ENCODE data around the gene SPDYA. TPM values are rescaled to one million over a fixed set of nuclear protein-coding genes. Genes with fewer than 3 reads are reported as not detected.
"Not testable (repeated sequence)": the region's sequence is repeated elsewhere in the genome, so short reads cannot be mapped to it uniquely, and the experiment has no call there.

The SPDYA gene
- total RNA-seq: 0.13 TPM

DNA sequence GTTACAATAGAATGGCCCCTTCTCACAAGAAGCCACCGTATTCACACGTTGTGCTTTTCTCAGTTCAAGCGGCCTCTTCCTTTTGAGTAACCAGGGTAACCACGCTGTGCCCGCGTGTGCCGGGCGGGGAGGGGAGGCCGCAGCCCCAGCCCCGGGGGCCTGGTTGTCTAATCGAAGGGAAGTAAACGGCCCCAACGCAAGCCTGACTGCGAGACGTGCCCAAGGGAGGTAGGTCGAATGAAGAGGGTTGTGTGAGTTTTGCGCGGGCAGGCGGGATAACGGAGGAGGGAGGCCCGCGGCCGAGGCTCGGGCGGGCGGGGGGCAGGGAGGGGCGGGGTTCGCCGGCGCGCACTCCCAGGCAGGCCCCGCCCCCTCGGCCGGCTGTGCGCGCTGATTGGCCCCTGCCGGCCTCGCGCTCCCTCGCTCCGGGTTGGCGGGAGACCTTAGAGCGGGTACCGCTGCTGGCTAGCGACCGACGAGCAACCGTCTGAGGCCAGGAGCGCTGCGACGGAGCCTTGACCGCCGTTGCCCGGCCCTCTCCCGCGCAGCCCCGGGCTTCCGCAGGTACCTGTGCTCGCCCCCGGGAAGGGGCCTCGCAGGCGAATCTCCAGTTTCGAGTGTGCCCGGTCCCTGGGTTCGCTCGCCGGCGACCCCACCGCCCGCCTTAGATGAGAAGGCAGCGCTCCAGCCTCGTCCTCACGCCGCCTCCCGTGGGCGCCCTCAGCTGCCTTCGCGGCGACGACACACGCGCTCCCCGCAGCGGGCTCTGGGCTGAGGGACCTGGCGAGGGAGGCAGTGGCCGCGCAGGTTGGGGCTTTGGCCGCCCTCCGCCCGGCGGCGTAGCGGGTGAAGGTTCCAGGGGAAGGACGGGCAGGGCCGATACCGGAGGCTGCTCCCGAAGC, at the start of gene SPDYA:
Gene SPDYA (plus strand): TSS at position 451 of the 902 bp plus-strand sequence. CDS start 5,181 bp downstream, outside the sequence.
- DNase-seq (ENCODE audit: low spot score) (peak; percentile 58), ATAC-seq (peak; percentile 87)

GRCh38 chr2:28761420-28761819, 49.2 kb upstream of the SPDYA start:
- ATAC-seq (no peak), DNase-seq (ENCODE audit: low spot score) (no peak)

GRCh38 chr2:28764909-28765711, 45.5 kb upstream of the SPDYA start:
- ATAC-seq (no peak), DNase-seq (ENCODE audit: low spot score) (no peak)

DNA sequence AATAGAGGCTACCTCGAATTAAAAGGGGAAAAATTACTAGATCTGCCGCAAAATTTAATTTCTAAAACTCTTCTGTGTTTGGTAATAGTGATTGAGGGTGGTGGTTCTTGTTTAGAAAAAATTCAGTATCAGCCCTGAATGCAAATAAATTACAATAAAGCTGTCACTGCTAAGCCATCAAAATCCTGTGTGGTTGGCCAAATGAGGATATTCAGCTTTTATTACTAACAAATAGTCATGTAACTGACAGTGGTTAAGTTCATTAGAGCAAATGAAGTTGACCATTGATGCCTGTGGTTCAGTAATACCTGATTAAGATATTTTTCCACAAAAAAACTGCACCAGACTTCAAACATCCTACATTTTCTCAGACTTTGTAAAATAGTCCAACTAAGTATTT, 44.6 kb upstream of the SPDYA start:
- DNase-seq (ENCODE audit: low spot score) (no peak), ATAC-seq (no peak)

DNA sequence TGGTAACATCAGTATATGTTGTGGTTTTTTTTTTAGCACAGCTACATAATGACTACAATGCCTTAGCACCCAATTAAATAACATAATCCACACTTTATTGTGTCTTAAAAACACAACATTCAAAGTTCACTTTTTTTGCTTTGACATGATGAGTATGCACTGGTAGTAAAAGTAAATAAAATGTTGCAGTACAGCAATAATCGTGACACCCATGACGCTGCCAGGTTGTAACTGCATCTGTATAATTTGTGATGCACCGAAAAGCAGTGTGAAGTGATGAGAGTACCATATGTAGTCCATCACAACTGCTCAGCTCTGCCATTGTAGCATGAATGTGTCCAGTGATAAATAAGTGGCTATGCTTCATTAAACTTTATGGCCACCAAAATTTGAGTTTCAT, 43.3 kb upstream of the SPDYA start:
- ATAC-seq (no peak), DNase-seq (ENCODE audit: low spot score) (no peak)

- ATAC-seq (no peak), DNase-seq (ENCODE audit: low spot score) (no peak)
Observed at GRCh38 chr2:28768422-28768821, 42.2 kb upstream of the SPDYA start.

GRCh38 chr2:28768952-28769351, 41.7 kb upstream of the SPDYA start:
- DNase-seq (ENCODE audit: low spot score): no peak

GRCh38 chr2:28772351-28772750, 38.3 kb upstream of the SPDYA start:
- no peak for ATAC-seq

More at GRCh38 chr2:28768952-28769351, 41.7 kb upstream of the SPDYA start:
- ATAC-seq: no peak

GRCh38 chr2:28776471-28776870, 34.2 kb upstream of the SPDYA start:
- ATAC-seq (no peak), DNase-seq (ENCODE audit: low spot score) (no peak)

More at GRCh38 chr2:28772351-28772750, 38.3 kb upstream of the SPDYA start:
- DNase-seq (ENCODE audit: low spot score): no peak

DNA sequence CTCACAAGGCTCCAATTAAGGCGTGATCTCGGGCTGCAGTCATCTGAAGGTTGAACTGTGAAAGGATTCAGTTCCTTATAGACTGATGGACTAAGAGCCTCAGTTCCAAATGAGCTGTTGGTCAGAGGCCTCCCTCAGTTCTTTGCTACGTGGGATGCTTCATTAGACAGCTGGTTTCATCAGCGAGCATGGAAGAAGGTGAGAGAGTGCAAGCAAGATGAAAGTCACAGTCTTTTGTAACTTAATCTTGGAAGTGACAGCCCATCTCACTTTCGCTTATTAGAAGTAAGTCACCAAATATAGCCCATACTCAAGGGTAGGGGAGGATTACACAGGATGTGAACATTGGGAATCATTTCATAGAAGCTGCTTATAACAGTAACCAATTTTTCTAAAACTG, 32.2 kb upstream of the SPDYA start:
- DNase-seq (ENCODE audit: low spot score) (no peak), ATAC-seq (no peak)

DNA sequence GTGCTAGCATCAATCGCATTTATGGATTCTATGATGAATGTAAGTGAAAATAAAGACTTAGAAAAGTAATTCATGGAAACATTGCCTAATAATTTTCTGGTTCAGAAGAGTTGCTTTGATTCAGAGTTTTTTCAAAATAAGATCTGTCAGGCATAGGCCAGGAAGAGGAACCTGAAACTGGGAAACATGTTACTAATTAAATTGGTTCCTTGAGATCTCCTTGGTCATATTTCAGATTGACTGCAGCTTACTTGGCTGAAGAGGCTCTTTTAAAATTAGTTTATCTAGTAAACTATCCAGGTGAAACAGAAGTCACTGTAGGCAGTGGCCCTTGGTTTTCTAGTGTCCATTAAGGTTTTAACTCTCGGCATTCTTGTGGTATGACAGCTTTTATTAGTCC, 31.6 kb upstream of the SPDYA start:
- ATAC-seq: no peak
- DNase-seq (ENCODE audit: low spot score): no peak

- DNase-seq (ENCODE audit: low spot score): no peak
- no peak for ATAC-seq
Observed at GRCh38 chr2:28780496-28780895, 30.1 kb upstream of the SPDYA start.

DNA sequence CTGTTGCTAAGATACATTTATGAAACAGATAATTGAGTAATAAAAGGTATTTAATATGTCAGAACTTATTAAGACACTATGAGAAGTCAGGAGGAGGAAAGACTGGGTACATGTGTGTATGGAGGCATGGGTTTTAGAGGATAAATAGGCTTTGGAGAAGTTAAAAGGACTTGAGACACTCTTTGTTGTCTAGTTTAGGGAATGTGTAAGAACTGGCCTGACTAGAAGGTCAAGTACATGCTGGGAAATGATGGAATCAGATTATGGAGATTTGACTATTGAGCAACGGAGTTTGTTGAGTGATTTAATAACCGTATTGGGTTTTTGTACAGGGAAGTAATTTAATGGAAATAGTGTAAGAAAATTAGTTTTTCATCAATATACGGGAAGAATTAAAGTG, 28.2 kb upstream of the SPDYA start:
- no peak for ATAC-seq
- no peak for DNase-seq (ENCODE audit: low spot score)

DNA sequence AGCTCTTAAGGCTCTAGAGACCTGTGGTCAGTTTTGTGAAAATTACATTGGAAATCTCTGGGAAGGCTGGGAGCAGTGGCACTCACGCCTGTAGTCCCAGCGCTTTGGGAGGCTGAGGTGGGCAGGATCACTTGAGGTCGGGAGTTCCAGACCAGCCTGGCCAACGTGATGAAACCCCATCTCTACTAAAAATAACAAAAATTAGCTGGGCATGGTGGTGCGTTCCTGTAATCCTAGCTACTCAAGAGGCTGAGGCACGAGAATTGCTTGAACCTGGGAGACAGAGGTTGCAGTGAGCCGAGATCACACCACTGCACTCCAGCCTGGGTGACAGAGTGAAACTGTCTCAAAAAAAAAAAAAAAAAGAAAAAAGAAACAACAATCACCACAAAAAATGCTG, 26.1 kb upstream of the SPDYA start:
- not testable (repeated sequence) for ATAC-seq; DNase-seq (ENCODE audit: low spot score)

DNA sequence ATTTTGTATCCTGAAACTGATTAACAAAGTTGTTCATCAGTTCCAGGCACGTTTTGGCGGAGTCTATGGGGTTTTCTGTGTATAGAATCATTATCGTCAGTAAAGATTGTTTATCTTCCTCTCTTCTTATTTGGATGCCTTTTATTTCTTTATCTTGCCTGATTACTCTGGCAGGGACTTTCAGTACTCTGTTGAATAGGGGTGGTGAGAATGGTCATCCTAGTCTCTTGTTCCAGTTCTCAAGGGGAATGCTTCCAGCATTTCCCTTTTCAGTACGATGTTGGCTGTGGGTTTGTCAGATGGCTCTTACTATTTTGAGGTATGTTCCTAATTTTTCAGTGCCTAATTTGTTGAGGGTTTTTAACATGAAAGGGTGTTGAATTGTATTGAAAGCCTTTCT, 14.0 kb upstream of the SPDYA start:
- no peak for DNase-seq (ENCODE audit: low spot score)
- ATAC-seq: no peak

- ATAC-seq (no peak), DNase-seq (ENCODE audit: low spot score) (no peak)
Observed at GRCh38 chr2:28801726-28802125, 8.9 kb upstream of the SPDYA start.

DNA sequence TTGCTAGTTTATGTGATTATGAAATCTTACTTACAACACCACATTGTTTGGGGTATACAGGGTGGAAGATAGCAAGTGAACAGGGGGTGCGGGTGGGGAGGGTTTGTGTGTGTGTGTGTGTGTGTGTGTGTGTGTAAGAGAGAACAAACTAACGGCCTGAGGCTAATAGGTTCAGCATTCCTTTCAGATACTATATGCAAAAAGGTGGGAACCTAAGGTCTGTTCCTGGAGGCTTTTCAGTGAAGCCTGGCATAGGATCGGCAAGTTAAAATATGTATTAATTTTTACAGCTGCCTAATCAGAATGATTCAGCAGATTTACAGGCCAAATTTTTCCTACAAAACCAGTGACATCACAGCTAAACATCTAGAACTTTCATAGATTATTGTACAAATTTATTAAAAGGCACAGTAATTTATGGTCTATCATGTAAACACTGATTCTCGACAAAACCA, 7.6 kb upstream of the SPDYA start:
- ATAC-seq: no peak
- no peak for DNase-seq (ENCODE audit: low spot score)

GRCh38 chr2:28809927-28810326, 707 bp upstream of the SPDYA start:
- ATAC-seq (peak; percentile 16), DNase-seq (ENCODE audit: low spot score) (no peak)

DNA sequence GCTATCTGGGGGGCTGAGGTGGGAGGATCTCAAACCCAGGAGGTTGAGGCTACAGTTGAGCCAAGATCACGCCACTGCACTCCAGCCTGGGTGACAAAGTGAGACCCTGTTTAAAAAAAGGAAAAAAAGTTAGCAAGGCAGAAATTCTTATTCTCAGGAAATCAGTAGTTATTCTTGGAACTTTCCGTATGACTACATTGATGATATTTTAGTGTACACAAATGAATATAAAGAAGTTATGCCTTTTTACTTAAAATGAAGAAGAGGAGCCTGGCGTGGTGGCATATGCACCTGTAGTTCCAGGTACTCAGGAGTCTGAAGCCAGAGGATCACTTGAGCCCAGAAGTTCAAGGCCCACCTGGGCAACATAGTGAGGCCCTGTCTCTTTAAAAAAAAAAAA, 7.4 kb downstream of the SPDYA start:
- no peak for DNase-seq (ENCODE audit: low spot score)
- ATAC-seq: no peak

GRCh38 chr2:28821295-28821958, 10.8 kb downstream of the SPDYA start:
- DNase-seq (ENCODE audit: low spot score) (peak; percentile 52), ATAC-seq (peak; percentile 92)

- ATAC-seq (no peak), DNase-seq (ENCODE audit: low spot score) (no peak)
Observed at GRCh38 chr2:28822036-28822435, 11.4 kb downstream of the SPDYA start.
